ENCODE measurements around the gene GUCA2B.

GUCA2B gene

GRCh38 chr1:42179275-42179674 lies 26.1 kb downstream of the GUCA2B start:
- no peaks in the 10 kb centered on the region for H3K4me1 ChIP-seq (ENCODE audit: insufficient read depth, low read length)
- no peaks in the 10 kb centered on the region for H3K9me3 ChIP-seq (ENCODE audit: control insufficient read depth, insufficient read depth, low read length)
- no peak overlapping the region for H3K9ac ChIP-seq (ENCODE audit: low read depth, low read length)
- peaks cover 7% of the 10 kb centered on the region; the same call in 1 of the 2 replicates for H3K36me3 ChIP-seq (ENCODE audit: insufficient read depth, low read length)

GRCh38 chr1:42179900-42180329 lies 26.7 kb downstream of the GUCA2B start:
- H3K4me1 ChIP-seq (ENCODE audit: insufficient read depth, low read length): no peaks in the 10 kb centered on the region
- H3K9me3 ChIP-seq (ENCODE audit: control insufficient read depth, insufficient read depth, low read length): no peaks in the 10 kb centered on the region
- H3K36me3 ChIP-seq (ENCODE audit: insufficient read depth, low read length): peaks cover 7% of the 10 kb centered on the region; the same call in 1 of the 2 replicates
- H3K9ac ChIP-seq (ENCODE audit: low read depth, low read length): no peak overlapping the region

- H3K36me3 ChIP-seq (ENCODE audit: insufficient read depth, low read length): peaks cover 4% of the 10 kb centered on the region; the same call in 1 of the 2 replicates
- no peaks in the 10 kb centered on the region for H3K4me1 ChIP-seq (ENCODE audit: insufficient read depth, low read length)
- H3K9ac ChIP-seq (ENCODE audit: low read depth, low read length): no peak overlapping the region
- H3K9me3 ChIP-seq (ENCODE audit: control insufficient read depth, insufficient read depth, low read length): no peaks in the 10 kb centered on the region
These were observed 28.5 kb downstream of the GUCA2B start for GRCh38 chr1:42181687-42182086.

GRCh38 chr1:42183210-42183956 lies 30.2 kb downstream of the GUCA2B start:
- peaks cover 4% of the 10 kb centered on the region; the same call in 1 of the 2 replicates for H3K36me3 ChIP-seq (ENCODE audit: insufficient read depth, low read length)
- H3K4me1 ChIP-seq (ENCODE audit: insufficient read depth, low read length): no peaks in the 10 kb centered on the region
- no peaks in the 10 kb centered on the region for H3K9me3 ChIP-seq (ENCODE audit: control insufficient read depth, insufficient read depth, low read length)
- H3K9ac ChIP-seq (ENCODE audit: low read depth, low read length): no peak overlapping the region

GRCh38 chr1:42183957-42184268 lies 30.7 kb downstream of the GUCA2B start:
- peaks cover 7% of the 10 kb centered on the region; the same call in 1 of the 2 replicates for H3K36me3 ChIP-seq (ENCODE audit: insufficient read depth, low read length)
- no peak overlapping the region for H3K9ac ChIP-seq (ENCODE audit: low read depth, low read length)
- no peaks in the 10 kb centered on the region for H3K9me3 ChIP-seq (ENCODE audit: control insufficient read depth, insufficient read depth, low read length)
- no peaks in the 10 kb centered on the region for H3K4me1 ChIP-seq (ENCODE audit: insufficient read depth, low read length)

GRCh38 chr1:42184616-42185015 lies 31.4 kb downstream of the GUCA2B start:
- Histone ChIP-seq H3K9me3 (ENCODE audit: control insufficient read depth, insufficient read depth, low read length) (no peaks in the 10 kb centered on the region), H3K4me1 (ENCODE audit: insufficient read depth, low read length) (no peaks in the 10 kb centered on the region), H3K36me3 (ENCODE audit: insufficient read depth, low read length) (peaks cover 11% of the 10 kb centered on the region; the same call in 1 of the 2 replicates), H3K9ac (ENCODE audit: low read depth, low read length) (no peak overlapping the region)

- Histone ChIP-seq H3K9me3 (ENCODE audit: control insufficient read depth, insufficient read depth, low read length) (no peaks in the 10 kb centered on the region), H3K4me1 (ENCODE audit: insufficient read depth, low read length) (no peaks in the 10 kb centered on the region), H3K36me3 (ENCODE audit: insufficient read depth, low read length) (peaks cover 11% of the 10 kb centered on the region; the same call in 1 of the 2 replicates), H3K9ac (ENCODE audit: low read depth, low read length) (no peak overlapping the region)
These were observed 32.9 kb downstream of the GUCA2B start for GRCh38 chr1:42186152-42186551.

GRCh38 chr1:42189931-42190853 lies 37.0 kb downstream of the GUCA2B start:
- H3K9me3 ChIP-seq (ENCODE audit: control insufficient read depth, insufficient read depth, low read length): no peaks in the 10 kb centered on the region
- no peak overlapping the region for H3K9ac ChIP-seq (ENCODE audit: low read depth, low read length)
- H3K4me1 ChIP-seq (ENCODE audit: insufficient read depth, low read length): no peaks in the 10 kb centered on the region
- peaks cover 7% of the 10 kb centered on the region; the same call in 1 of the 2 replicates for H3K36me3 ChIP-seq (ENCODE audit: insufficient read depth, low read length)

GRCh38 chr1:42191319-42191718 lies 38.1 kb downstream of the GUCA2B start:
- peaks cover 7% of the 10 kb centered on the region; the same call in 1 of the 2 replicates for H3K36me3 ChIP-seq (ENCODE audit: insufficient read depth, low read length)
- no peaks in the 10 kb centered on the region for H3K9me3 ChIP-seq (ENCODE audit: control insufficient read depth, insufficient read depth, low read length)
- H3K9ac ChIP-seq (ENCODE audit: low read depth, low read length): no peak overlapping the region
- H3K4me1 ChIP-seq (ENCODE audit: insufficient read depth, low read length): no peaks in the 10 kb centered on the region

- Histone ChIP-seq H3K9me3 (ENCODE audit: control insufficient read depth, insufficient read depth, low read length) (no peaks in the 10 kb centered on the region), H3K4me1 (ENCODE audit: insufficient read depth, low read length) (no peaks in the 10 kb centered on the region), H3K9ac (ENCODE audit: low read depth, low read length) (no peak overlapping the region), H3K36me3 (ENCODE audit: insufficient read depth, low read length) (peaks cover 7% of the 10 kb centered on the region; the same call in 1 of the 2 replicates)
These were observed 38.9 kb downstream of the GUCA2B start for GRCh38 chr1:42192106-42192505.

GRCh38 chr1:42195841-42196240 lies 42.6 kb downstream of the GUCA2B start:
- no peaks in the 10 kb centered on the region for H3K9me3 ChIP-seq (ENCODE audit: control insufficient read depth, insufficient read depth, low read length)
- H3K4me1 ChIP-seq (ENCODE audit: insufficient read depth, low read length): no peaks in the 10 kb centered on the region
- no peak overlapping the region for H3K9ac ChIP-seq (ENCODE audit: low read depth, low read length)
- peaks cover 3% of the 10 kb centered on the region for H3K36me3 ChIP-seq (ENCODE audit: insufficient read depth, low read length)

GRCh38 chr1:42198251-42198650 lies 45.0 kb downstream of the GUCA2B start:
- Histone ChIP-seq H3K36me3 (ENCODE audit: insufficient read depth, low read length) (peaks cover 3% of the 10 kb centered on the region), H3K4me1 (ENCODE audit: insufficient read depth, low read length) (no peaks in the 10 kb centered on the region), H3K9ac (ENCODE audit: low read depth, low read length) (no peak overlapping the region), H3K9me3 (ENCODE audit: control insufficient read depth, insufficient read depth, low read length) (no peaks in the 10 kb centered on the region)

- Histone ChIP-seq H3K9ac (ENCODE audit: low read depth, low read length) (no peak overlapping the region), H3K36me3 (ENCODE audit: insufficient read depth, low read length) (peaks cover 3% of the 10 kb centered on the region), H3K9me3 (ENCODE audit: control insufficient read depth, insufficient read depth, low read length) (no peaks in the 10 kb centered on the region), H3K4me1 (ENCODE audit: insufficient read depth, low read length) (no peaks in the 10 kb centered on the region)
These were observed 48.8 kb downstream of the GUCA2B start for GRCh38 chr1:42201986-42202385.

All from ES-I3 (cell line).